Trophoblast cell (in vitro differentiated cells and primary cell): ENCODE data around the gene APCDD1.

Source experiments
- DNase-seq, 2 donors: peaks; one replicate each; pipeline ENCODE4 v3.0.0-alpha.2; 2016
- H2AFZ ChIP-seq: 2 replicates; pipeline ENCODE4 v1.6.1; 2013; ENCODE audit warnings: low read length, moderate library complexity, mild to moderate bottlenecking; ENCODE audit not compliant: insufficient read depth, poor library complexity
- H2AK5ac ChIP-seq: 2 replicates; pipeline ENCODE4 v1.6.1; 2013; ENCODE audit warnings: mild to moderate bottlenecking, low read length
- H2BK120ac ChIP-seq: 2 replicates; pipeline ENCODE4 v1.6.1; 2013; ENCODE audit warnings: low read length, mild to moderate bottlenecking, moderate library complexity; ENCODE audit not compliant: insufficient read depth, poor library complexity
- H2BK12ac ChIP-seq: 2 replicates; pipeline ENCODE4 v1.6.1; 2013; ENCODE audit warnings: mild to moderate bottlenecking, low read length, moderate library complexity
- H2BK5ac ChIP-seq: 2 replicates; pipeline ENCODE4 v1.6.1; 2013; ENCODE audit warnings: low read length, low read depth, moderate library complexity, mild to moderate bottlenecking; ENCODE audit not compliant: poor library complexity
- H3K14ac ChIP-seq: 2 replicates; pipeline ENCODE4 v1.6.1; 2013; ENCODE audit warnings: mild to moderate bottlenecking, low read length
- H3K18ac ChIP-seq: 2 replicates; pipeline ENCODE4 v1.6.1; 2013; ENCODE audit warnings: mild to moderate bottlenecking, low read length
- H3K23ac ChIP-seq: 2 replicates; pipeline ENCODE4 v1.6.1; 2013; ENCODE audit warnings: low read length
- H3K27ac ChIP-seq: 2 replicates; pipeline ENCODE4 v1.5.1; 2013; ENCODE audit warnings: low read depth, mild to moderate bottlenecking, inconsistent platforms, low read length, moderate library complexity
- H3K27me3 ChIP-seq: 2 replicates; pipeline ENCODE4 v1.6.1; 2013; ENCODE audit warnings: inconsistent platforms, mild to moderate bottlenecking, low read length, moderate library complexity; ENCODE audit not compliant: insufficient read depth
- H3K36me3 ChIP-seq, 2 experiments: 1 replicate in 1 of 2; 2 replicates in 1 of 2; pipeline ENCODE4 v1.6.1; 2013; ENCODE audit warnings: low read length in 2 of 2, mild to moderate bottlenecking in 2 of 2, moderate library complexity in 1 of 2; ENCODE audit not compliant: insufficient read depth in 2 of 2, control insufficient read depth in 1 of 2
- H3K4ac ChIP-seq: 2 replicates; pipeline ENCODE4 v1.6.1; 2013; ENCODE audit warnings: low read depth, mild to moderate bottlenecking, low read length, moderate library complexity
- H3K4me1 ChIP-seq, 2 experiments: 1 replicate in 1 of 2; 2 replicates in 1 of 2; pipeline ENCODE4 v1.6.1; 2013; ENCODE audit warnings: low read length in 2 of 2, mild to moderate bottlenecking in 2 of 2, moderate library complexity in 1 of 2; ENCODE audit not compliant: insufficient read depth in 2 of 2, control insufficient read depth in 1 of 2
- H3K4me2 ChIP-seq: 2 replicates; pipeline ENCODE4 v1.6.1; 2013; ENCODE audit warnings: inconsistent platforms, mild to moderate bottlenecking, low read length, moderate library complexity
- H3K4me3 ChIP-seq: 2 replicates; pipeline ENCODE4 v1.5.1; 2013; ENCODE audit warnings: mild to moderate bottlenecking, low read depth, low read length, inconsistent platforms
- H3K79me1 ChIP-seq: one replicate; pipeline ENCODE4 v1.6.1; 2013; ENCODE audit warnings: low read length
- H3K79me2 ChIP-seq: 2 replicates; pipeline ENCODE4 v1.6.1; 2013; ENCODE audit warnings: low read length, mild to moderate bottlenecking; ENCODE audit not compliant: control insufficient read depth, insufficient read depth, poor library complexity
- H3K9ac ChIP-seq: 2 replicates; pipeline ENCODE4 v1.6.1; 2013; ENCODE audit warnings: mild to moderate bottlenecking, low read length
- H3K9me3 ChIP-seq: 2 replicates; pipeline ENCODE4 v1.6.1; 2013; ENCODE audit warnings: low read depth, mild to moderate bottlenecking, control low read depth, inconsistent platforms, low read length; ENCODE audit not compliant: insufficient read depth
- H4K12ac ChIP-seq: 2 replicates; pipeline ENCODE4 v1.6.1; 2013; ENCODE audit warnings: low read depth, mild to moderate bottlenecking, low read length, moderate library complexity
- H4K8ac ChIP-seq: 2 replicates; pipeline ENCODE4 v1.6.1; 2013; ENCODE audit warnings: low read depth, mild to moderate bottlenecking, low read length, moderate library complexity
- H4K91ac ChIP-seq: one replicate; pipeline ENCODE4 v1.6.1; 2013; ENCODE audit warnings: low read depth, mild to moderate bottlenecking, low read length, moderate library complexity
- WGBS: extraction: QIAGEN DNeasy Blood & Tissue Kit; methylation state at CpG from one replicate; pipeline ENCODE4 v1.1.7; 2013; ENCODE audit warnings: missing lambda C conversion rate; ENCODE audit not compliant: insufficient read length, insufficient coverage; ENCODE audit errors: extremely low coverage; 5-methylcytosine and 5-hydroxymethylcytosine counted together

Gene APCDD1

DNA sequence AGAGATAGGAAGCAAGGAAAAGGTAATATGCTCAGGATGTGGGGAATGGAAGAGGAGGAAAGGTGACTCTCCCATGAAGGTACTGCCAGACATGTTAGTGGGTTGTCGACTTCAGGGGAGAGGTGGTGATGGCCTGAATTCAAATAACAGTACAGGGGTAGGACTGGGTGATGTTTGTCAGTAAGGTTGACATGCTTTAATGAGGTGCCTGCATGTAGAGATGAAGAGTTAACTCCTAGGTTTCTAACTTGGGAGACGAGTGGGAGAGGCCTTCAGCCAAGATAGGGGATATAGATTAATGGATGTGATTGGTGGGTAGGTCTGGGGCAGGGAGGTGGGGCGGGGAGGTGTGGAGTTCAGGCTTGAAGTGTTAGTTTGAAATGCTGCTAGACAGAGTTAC lies 74.0 kb downstream of the APCDD1 start:
- H4K12ac ChIP-seq: no peak overlapping the region
- no peaks in the 10 kb centered on the region for H3K27me3 ChIP-seq
- no peak overlapping the region for H2AK5ac ChIP-seq
- no peak overlapping the region for H3K18ac ChIP-seq
- DNase-seq: no peak
- H3K4me3 ChIP-seq: no peak overlapping the region
- no peak overlapping the region for H3K14ac ChIP-seq
- no peak overlapping the region for H4K8ac ChIP-seq
- WGBS: no CpG with 5 or more reads among the region's 3 CpGs
- no peak overlapping the region for H2BK120ac ChIP-seq
- no peak overlapping the region for H3K4me2 ChIP-seq
- no peak overlapping the region for H3K23ac ChIP-seq
- H2BK12ac ChIP-seq: no peak overlapping the region
- peak overlapping the region; percentile 33 for H3K9ac ChIP-seq
- peaks cover 7% of the 10 kb centered on the region for H3K79me2 ChIP-seq
- H3K79me1 ChIP-seq: peaks cover 7% of the 10 kb centered on the region
- H2AFZ ChIP-seq: no peak overlapping the region
- H2BK5ac ChIP-seq: no peak overlapping the region
- no peaks in the 10 kb centered on the region for H3K36me3 ChIP-seq
- no peak overlapping the region for H3K27ac ChIP-seq
- no peaks in the 10 kb centered on the region for H3K9me3 ChIP-seq
- H3K4me1 ChIP-seq: no peaks in the 10 kb centered on the region
- peak overlapping the region; percentile 59 for H3K4ac ChIP-seq
- no peak overlapping the region for H4K91ac ChIP-seq

DNA sequence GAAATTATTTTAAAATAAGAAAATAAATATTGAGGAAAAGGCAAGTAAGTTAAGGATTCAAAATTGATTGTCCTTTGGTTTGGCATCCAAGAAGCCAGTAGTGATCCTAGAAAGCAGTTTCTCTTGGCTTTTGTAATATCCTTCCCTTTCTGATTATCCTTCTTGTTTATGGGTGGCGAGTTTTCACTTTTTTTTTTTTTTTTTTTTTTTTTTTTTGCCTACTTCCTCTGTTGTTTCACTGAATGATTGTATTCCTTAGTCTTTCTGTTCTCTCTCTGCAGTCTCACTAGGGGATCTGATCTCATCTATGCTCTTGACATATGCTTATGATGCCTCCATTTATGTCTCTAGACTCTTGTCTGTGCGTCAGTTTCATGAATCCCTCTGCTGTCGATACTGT lies 75.6 kb downstream of the APCDD1 start:
- H3K36me3 ChIP-seq: peaks cover 0 to 3% of the 10 kb centered on the region in 2 experiments
- H2AK5ac ChIP-seq: no peak overlapping the region
- H3K79me1 ChIP-seq: peaks cover 7% of the 10 kb centered on the region
- H2AFZ ChIP-seq: no peak overlapping the region
- H3K27ac ChIP-seq: no peak overlapping the region
- H3K14ac ChIP-seq: no peak overlapping the region
- no peak for DNase-seq
- H4K91ac ChIP-seq: no peak overlapping the region
- H4K12ac ChIP-seq: no peak overlapping the region
- H3K9ac ChIP-seq: no peak overlapping the region
- no peak overlapping the region for H2BK120ac ChIP-seq
- peaks cover 7% of the 10 kb centered on the region for H3K79me2 ChIP-seq
- no peaks in the 10 kb centered on the region for H3K4me1 ChIP-seq
- H3K23ac ChIP-seq: no peak overlapping the region
- H4K8ac ChIP-seq: no peak overlapping the region
- no peaks in the 10 kb centered on the region for H3K27me3 ChIP-seq
- no peak overlapping the region for H3K4me3 ChIP-seq
- no peak overlapping the region for H3K18ac ChIP-seq
- no peak overlapping the region for H3K4me2 ChIP-seq
- no peak overlapping the region for H2BK5ac ChIP-seq
- H2BK12ac ChIP-seq: no peak overlapping the region
- no CpG with 5 or more reads among the region's 3 CpGs for WGBS
- no peak overlapping the region for H3K4ac ChIP-seq
- H3K9me3 ChIP-seq: no peaks in the 10 kb centered on the region

DNA sequence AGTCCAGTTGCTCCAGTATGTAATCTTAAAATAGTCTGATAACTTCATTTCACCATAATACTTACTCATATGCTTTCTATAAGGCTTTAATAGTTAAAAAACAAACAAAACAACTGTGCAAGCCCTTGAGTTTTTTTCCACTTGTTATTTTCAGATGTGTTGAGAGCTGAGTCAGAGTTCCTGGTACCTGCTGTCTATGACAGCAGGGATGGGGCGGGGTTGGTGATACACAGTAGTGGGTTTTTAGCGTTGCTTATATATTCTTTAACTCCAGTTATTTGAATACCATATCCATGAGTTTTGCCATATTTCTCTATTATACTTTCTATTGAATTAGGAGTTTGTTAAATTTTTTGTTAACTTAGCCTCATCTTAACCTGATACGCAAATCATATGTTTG lies 76.4 kb downstream of the APCDD1 start:
- Histone ChIP-seq H3K79me1 (peaks cover 6% of the 10 kb centered on the region), H3K9me3 (no peaks in the 10 kb centered on the region), H4K12ac (no peak overlapping the region), H3K23ac (no peak overlapping the region), H3K18ac (no peak overlapping the region), H3K79me2 (peaks cover 7% of the 10 kb centered on the region), H2AK5ac (no peak overlapping the region), H2BK120ac (no peak overlapping the region), H2BK12ac (no peak overlapping the region), H3K4me2 (no peak overlapping the region), H4K8ac (no peak overlapping the region), H3K14ac (no peak overlapping the region), H3K27ac (no peak overlapping the region), H3K36me3 (peaks cover 0 to 3% of the 10 kb centered on the region in 2 experiments), H3K4me1 (no peaks in the 10 kb centered on the region), H3K27me3 (no peaks in the 10 kb centered on the region), H3K9ac (no peak overlapping the region), H2AFZ (no peak overlapping the region), H2BK5ac (no peak overlapping the region), H3K4ac (no peak overlapping the region), H3K4me3 (no peak overlapping the region), H4K91ac (no peak overlapping the region)
- DNase-seq: no peak
- no CpG with 5 or more reads among the region's 3 CpGs for WGBS

DNA sequence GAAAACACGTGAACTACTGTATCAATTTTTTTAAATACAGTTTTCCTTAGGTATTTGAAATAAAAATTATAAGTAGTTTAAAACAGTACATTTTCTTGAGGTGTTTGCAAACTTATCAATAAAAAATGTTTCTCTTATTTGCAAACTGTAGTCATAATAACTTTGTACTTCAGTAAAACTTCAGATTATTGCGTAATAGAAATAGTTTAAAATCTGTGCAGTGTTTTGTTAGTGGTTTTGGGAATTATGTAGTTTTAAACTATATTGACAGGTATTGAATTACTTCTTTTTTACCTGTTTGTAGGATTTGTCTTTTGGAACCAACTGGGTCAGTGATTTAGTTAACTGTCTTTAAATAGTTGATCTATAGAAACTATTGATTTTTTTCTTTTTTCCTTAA lies 78.7 kb downstream of the APCDD1 start:
- H4K8ac ChIP-seq: no peak overlapping the region
- no peaks in the 10 kb centered on the region for H3K79me1 ChIP-seq
- no peak overlapping the region for H3K14ac ChIP-seq
- H4K12ac ChIP-seq: no peak overlapping the region
- H2AFZ ChIP-seq: no peak overlapping the region
- H3K4me2 ChIP-seq: no peak overlapping the region
- no peak overlapping the region for H3K23ac ChIP-seq
- no peak overlapping the region for H3K4ac ChIP-seq
- H3K79me2 ChIP-seq: no peaks in the 10 kb centered on the region
- H3K18ac ChIP-seq: no peak overlapping the region
- no peak for DNase-seq
- no peaks in the 10 kb centered on the region for H3K9me3 ChIP-seq
- no peak overlapping the region for H4K91ac ChIP-seq
- H3K4me3 ChIP-seq: no peak overlapping the region
- no CpG with 5 or more reads among the region's 2 CpGs for WGBS
- no peaks in the 10 kb centered on the region for H3K4me1 ChIP-seq
- no peak overlapping the region for H2BK120ac ChIP-seq
- H3K27ac ChIP-seq: no peak overlapping the region
- H3K36me3 ChIP-seq: peaks cover 2 to 3% of the 10 kb centered on the region in 2 experiments
- no peak overlapping the region for H2AK5ac ChIP-seq
- H3K9ac ChIP-seq: no peak overlapping the region
- no peaks in the 10 kb centered on the region for H3K27me3 ChIP-seq
- no peak overlapping the region for H2BK12ac ChIP-seq
- H2BK5ac ChIP-seq: no peak overlapping the region
